GM13977 (cell line): ENCODE results near the gene CUEDC1.

ENCODE experiments used
- DNase-seq: peaks from one replicate; pipeline ENCODE4 v3.0.0; 2012; ENCODE audit warnings: low spot score
- in situ Hi-C: fragments of 300-500 bp; cut with MboI; formaldehyde crosslinking; loops from one replicate; pipeline ENCODE4 v1.12.0; 2022; ENCODE audit warnings: low sequenced_read_pairs, low pct_unique_long_range_greater_than_20kb, mixed read lengths, inconsistent platforms; ENCODE audit not compliant: unreplicated experiment
- TF ChIP-seq, protein P1 (sequence below): IDR thresholded peaks from 2 replicates; pipeline ENCODE4 v1.5.1; 2012; ENCODE audit warnings: mild to moderate bottlenecking, control low read depth; ENCODE audit not compliant: insufficient read depth; ENCODE audit errors: extremely low read depth, missing control alignments

Gene CUEDC1

DNA sequence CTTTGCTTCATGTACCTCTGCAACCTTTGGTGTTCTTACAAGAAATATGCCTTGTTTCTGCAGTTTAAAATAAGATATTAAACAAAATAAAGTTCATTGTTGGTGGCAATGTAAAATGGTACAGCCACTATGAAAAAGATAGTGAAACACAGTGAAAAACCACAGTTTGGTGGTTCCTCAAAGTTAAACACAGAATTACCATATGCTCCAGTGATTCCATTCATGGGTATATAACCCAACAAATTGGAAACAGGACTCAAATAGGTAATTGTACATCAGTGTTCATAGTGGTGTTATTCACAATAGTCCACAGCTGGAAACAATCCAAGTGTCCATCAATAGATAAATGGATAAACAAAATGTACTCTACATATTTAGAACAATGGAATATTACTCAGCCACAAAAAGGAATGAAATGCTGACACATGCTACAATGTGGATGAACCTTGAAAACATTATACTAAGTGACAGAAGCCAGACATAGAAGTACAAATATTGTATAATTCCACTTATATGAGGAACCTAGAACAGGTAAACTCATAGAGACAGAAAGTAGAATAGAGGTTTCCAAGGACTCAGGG lies 49.2 kb downstream of the CUEDC1 start:
- TF ChIP-seq, protein P1, sequence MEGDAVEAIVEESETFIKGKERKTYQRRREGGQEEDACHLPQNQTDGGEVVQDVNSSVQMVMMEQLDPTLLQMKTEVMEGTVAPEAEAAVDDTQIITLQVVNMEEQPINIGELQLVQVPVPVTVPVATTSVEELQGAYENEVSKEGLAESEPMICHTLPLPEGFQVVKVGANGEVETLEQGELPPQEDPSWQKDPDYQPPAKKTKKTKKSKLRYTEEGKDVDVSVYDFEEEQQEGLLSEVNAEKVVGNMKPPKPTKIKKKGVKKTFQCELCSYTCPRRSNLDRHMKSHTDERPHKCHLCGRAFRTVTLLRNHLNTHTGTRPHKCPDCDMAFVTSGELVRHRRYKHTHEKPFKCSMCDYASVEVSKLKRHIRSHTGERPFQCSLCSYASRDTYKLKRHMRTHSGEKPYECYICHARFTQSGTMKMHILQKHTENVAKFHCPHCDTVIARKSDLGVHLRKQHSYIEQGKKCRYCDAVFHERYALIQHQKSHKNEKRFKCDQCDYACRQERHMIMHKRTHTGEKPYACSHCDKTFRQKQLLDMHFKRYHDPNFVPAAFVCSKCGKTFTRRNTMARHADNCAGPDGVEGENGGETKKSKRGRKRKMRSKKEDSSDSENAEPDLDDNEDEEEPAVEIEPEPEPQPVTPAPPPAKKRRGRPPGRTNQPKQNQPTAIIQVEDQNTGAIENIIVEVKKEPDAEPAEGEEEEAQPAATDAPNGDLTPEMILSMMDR, result no peak
- in situ Hi-C loops, result no loop called here
- DNase-seq, result no peak

DNA sequence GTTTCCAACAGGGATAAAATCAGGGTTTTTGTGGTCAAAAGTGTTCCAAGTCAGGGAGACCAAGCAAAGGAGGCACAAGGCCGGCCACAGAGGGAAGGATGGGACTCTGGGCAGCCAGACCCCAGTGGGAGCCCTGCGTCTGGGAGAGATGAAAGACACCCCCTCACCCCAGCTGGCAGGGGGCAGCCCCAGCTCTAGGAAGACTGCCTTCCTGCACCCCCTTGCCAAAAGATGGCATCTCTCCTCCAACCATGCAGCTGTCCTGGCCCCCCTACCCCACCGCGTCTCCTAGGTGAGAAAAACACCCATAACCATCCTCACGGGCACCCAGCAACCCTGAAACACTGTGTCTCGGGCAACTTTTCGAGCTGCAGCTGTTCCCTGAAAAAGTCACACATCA lies 51.3 kb downstream of the CUEDC1 start:
- TF ChIP-seq, protein P1, result no peak
- no peak for DNase-seq
- in situ Hi-C loops, result no loop called here

DNA sequence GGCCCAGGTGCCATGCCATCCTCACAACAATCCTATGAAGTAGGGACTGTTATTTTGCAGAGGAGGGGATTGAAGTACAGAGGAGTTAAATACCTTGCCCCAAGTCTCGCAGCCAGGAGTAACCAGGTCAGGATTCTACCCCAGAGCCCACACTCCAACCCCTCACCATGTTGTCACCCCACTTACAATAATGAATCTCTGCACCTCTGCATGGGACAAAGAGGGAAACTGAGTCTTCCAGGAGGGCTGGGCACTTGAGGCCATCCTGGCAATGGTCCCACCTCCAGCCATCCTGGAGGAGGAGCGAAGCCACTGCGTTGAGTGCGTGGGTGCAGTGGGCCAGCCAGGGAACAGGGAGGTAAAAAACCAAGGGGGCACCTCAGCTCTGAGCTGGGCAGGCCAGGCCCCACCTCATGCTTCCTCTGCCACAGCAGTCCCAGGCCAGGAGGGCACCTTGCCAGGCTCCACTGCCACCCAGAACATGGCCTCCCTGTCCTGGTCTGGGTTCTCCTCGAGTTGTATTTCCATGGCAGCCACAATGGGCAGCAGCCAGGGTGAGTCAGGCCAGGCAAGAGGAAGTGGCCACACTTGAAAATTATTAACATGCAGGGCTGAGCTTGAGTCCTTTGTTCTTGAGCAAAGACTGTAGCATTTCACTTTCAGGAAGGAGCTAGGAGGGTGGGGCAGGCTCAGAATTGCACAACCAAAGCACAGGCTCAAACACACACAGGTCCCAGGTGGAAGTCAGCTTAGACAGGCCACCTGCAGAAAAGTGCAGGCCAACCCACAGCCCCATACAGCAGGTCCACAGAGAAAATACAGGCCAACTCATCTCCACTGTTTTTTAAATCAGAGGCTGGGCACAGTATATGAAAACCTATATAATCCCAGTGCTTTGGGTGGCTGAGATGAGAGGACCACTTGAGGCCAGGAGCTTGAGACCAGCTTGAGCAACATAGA lies 52.1 kb downstream of the CUEDC1 start:
- in situ Hi-C loops, result no loop called here
- TF ChIP-seq, protein P1, result no peak
- peak; percentile 83 for DNase-seq

DNA sequence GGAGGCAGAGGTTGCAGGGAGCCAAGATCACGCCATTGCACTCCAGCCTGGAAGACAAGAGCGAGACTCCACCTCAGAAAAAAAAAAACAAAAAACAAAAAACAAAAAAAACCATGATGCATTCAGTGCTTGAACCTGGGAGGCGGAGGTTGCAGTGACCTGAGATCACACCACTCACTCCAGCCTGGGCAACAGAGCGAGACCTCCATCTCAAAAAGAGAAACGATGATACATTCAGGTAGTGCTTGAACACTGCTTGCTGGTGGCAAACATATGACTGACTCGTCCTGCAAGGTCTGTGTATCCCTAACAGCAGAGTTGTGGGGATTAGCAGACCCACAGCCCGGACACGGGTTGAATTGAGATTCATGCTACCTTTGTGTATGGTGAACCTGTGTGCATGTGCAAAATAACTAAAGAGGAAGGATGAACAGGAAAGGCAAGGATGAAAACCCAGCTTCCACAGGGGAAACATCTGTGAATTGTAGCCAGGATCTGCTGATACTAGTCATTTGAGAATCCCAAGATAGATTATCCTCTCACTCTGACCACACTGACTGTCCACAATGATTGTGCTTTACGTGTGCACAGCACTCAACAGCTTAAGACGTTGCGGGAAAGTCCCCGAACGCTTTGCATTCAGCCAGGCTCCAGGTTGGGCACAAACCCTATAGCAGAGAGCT lies 53.0 kb downstream of the CUEDC1 start:
- in situ Hi-C loops, result no loop called here
- peak; percentile 83 for DNase-seq
- TF ChIP-seq, protein P1, result no peak

DNA sequence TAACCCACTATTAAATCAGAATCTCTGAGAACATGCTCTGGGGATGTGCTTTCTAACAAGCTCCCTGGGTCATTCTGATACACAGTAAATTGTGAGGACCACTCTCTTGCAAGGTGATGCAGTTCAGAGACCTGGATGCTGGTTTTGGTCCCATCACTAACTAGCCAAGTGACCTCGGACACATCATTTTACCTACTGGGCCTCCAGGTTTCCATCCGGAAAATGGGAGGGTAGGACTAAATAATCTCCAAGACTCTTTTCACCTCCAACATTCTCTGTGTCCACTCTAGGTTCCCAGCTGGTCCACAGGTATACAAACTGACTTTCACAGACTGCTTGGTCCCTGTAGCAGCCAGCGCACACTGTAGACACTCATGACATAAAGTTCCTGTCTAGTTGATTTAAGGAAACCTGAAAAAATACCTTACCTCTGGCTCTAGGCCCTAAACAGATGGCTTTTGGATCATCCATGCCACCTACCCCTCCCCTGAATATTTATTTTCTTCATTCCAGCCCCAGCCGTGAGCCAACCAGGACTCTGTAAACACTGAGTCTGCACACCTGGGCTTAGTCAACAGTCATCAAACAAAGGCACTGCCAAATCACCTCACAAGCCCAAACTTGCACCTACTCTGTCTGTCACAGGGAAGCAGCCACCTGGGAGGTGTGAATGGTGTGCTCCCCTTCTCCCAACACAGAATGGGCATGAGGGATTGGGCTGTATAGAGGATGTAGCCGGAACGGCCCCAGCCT lies 54.0 kb downstream of the CUEDC1 start:
- DNase-seq, result no peak
- TF ChIP-seq, protein P1, result no peak
- in situ Hi-C loops, result no loop called here

DNA sequence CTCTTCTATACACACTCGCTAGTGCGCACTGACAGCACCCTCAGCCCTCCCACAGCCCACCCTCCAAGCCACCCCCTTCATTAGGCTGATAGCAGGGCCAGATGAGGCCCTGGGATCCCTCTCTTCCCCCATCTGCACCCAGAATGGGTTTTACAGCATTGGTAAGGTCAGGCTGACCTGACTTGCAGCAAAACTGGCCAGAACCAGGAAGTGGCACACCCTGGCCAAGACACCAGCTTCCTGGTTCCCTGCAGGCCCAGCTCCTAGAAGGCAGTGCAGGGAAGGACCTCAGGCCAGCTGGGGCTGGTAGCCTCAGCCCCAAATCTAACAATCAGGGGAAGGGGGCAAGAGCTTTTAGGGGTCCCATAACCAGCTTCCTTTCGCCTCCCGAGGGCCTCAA lies 55.4 kb downstream of the CUEDC1 start:
- in situ Hi-C loops, result loop anchor here (10.0 kb wide), 1 partner anchor 95 kb away; no protein-coding TSS in a partner anchor
- TF ChIP-seq, protein P1, result no peak
- no peak for DNase-seq
